HepG2 (cell line): ENCODE results near the gene HELB. TPM values are rescaled to one million over a fixed set of nuclear protein-coding genes. Genes with fewer than 3 reads are reported as not detected.

Experiments
- ATAC-seq: fragments of 200-7000 bp; cut with Tn5 transposase; 3 replicates; pipeline ENCODE4 v1.9.1; 2020; ENCODE audit warnings: mild to moderate bottlenecking, moderate library complexity
- BruUV-seq: library from RNA; stranded (reverse); fragments of 400-500 nt; replicated peaks from 2 replicates; lab custom pipeline; 2021; lab: Mats Ljungman, UMichigan
- CTCF ChIA-PET: fragments of 300-600 bp; formaldehyde crosslinking; extraction: SDS; loops from one replicate; lab custom pipeline; 2021; ENCODE audit warnings: low total read pairs, inconsistent platforms, low intra/inter-chr PET ratio; lab: Yijun Ruan, JAX
- POLR2A ChIA-PET: fragments of 350-600 bp; sonication (Branson Sonifier 250); formaldehyde crosslinking; loops from one replicate; lab custom pipeline; 2020; ENCODE audit warnings: antibody characterized with exemption, inconsistent platforms; lab: Yijun Ruan, JAX
- DNase-seq: peaks from one replicate; pipeline ENCODE4 v3.0.0-alpha.2; 2015; ENCODE audit warnings: low spot score
- FAIRE-seq: peaks from 3 replicates; lab custom pipeline; 2011; peaks lifted over from hg19 to GRCh38; lab: Jason Lieb, UNC
- H2AFZ ChIP-seq: one replicate; pipeline ENCODE4 v1.6.1; 2011; ENCODE audit warnings: low read length, inconsistent platforms
- H3K27ac ChIP-seq: fragments of 300-600 bp; 3 replicates; pipeline ENCODE4 v1.8.0; 2011; ENCODE audit warnings: mixed run types, mild to moderate bottlenecking, mixed read lengths, low read length, inconsistent platforms; ENCODE audit not compliant: insufficient read depth; ENCODE audit errors: extremely low read length
- H3K27me3 ChIP-seq, 2 experiments: fragments of 200-600 bp in 1 of 2; 2 replicates in 1 of 2; 3 replicates in 1 of 2; pipeline versions ENCODE4 v1.6.0 to v1.8.0; 2011; ENCODE audit warnings: low read length in 2 of 2, mild to moderate bottlenecking in 2 of 2, moderate library complexity in 2 of 2, inconsistent platforms in 1 of 2; ENCODE audit not compliant: insufficient read depth in 2 of 2, control insufficient read depth in 1 of 2
- H3K36me3 ChIP-seq, 2 experiments: fragments of 200-600 bp in 1 of 2; replicated peaks in 1 of 2; 2 replicates in 1 of 2; 3 replicates in 1 of 2; pipeline versions ENCODE4 v1.5.1 to v1.8.0; 2011; ENCODE audit warnings: low read length in 2 of 2, inconsistent platforms in 1 of 2; ENCODE audit not compliant: insufficient read depth in 2 of 2, control insufficient read depth in 1 of 2
- H3K4me1 ChIP-seq: 2 replicates; pipeline ENCODE4 v1.5.1; 2012; ENCODE audit warnings: low read length, inconsistent platforms; ENCODE audit not compliant: insufficient read depth
- H3K4me2 ChIP-seq: 2 replicates; pipeline ENCODE4 v1.6.0; 2011; ENCODE audit warnings: low read depth, low read length, inconsistent platforms
- H3K4me3 ChIP-seq, 3 experiments: fragments of 200-600 bp in 1 of 3; sonication (generic), shearing (Covaris generic) in 1 of 3; replicated peaks in 1 of 3; 2 replicates each; pipeline ENCODE4 v1.5.1; 2011 to 2016; ENCODE audit warnings: low read length in 3 of 3, inconsistent platforms in 2 of 3, low read depth in 2 of 3, mild to moderate bottlenecking in 2 of 3, control low read depth in 1 of 3, mixed read lengths in 1 of 3; ENCODE audit not compliant: insufficient read depth in 1 of 3
- H3K79me2 ChIP-seq: one replicate; pipeline ENCODE4 v1.6.1; 2011; ENCODE audit warnings: low read length, inconsistent platforms; ENCODE audit not compliant: insufficient read depth
- H3K9ac ChIP-seq: 2 replicates; pipeline ENCODE4 v1.6.0; 2011; ENCODE audit warnings: mild to moderate bottlenecking, low read depth, low read length, inconsistent platforms; ENCODE audit not compliant: insufficient read depth
- H3K9me3 ChIP-seq: 2 replicates; pipeline ENCODE4 v1.5.1; 2012; ENCODE audit warnings: mild to moderate bottlenecking, low read length
- H4K20me1 ChIP-seq: 2 replicates; pipeline ENCODE4 v1.6.0; 2011; ENCODE audit warnings: inconsistent platforms, mild to moderate bottlenecking, low read length, moderate library complexity; ENCODE audit not compliant: insufficient read depth
- ARNTL ChIP-seq: sonication (generic); formaldehyde crosslinking; IDR thresholded peaks from 2 replicates; pipeline ENCODE4 v1.4.0; 2020; ENCODE audit warnings: mild to moderate bottlenecking, missing genetic modification reagents
- ASH2L ChIP-seq: fragments of 300-600, 200-600 bp; sonication (generic); IDR thresholded peaks from 2 replicates; pipeline ENCODE4 v1.7.0; 2017; ENCODE audit warnings: low read depth, mild to moderate bottlenecking, moderate library complexity, mixed read lengths, low read length; ENCODE audit not compliant: insufficient read length
- CBFB ChIP-seq: sonication (generic); formaldehyde crosslinking; IDR thresholded peaks from 2 replicates; pipeline ENCODE4 v1.4.0; 2020; ENCODE audit warnings: missing genetic modification reagents
- IKZF1 ChIP-seq: fragments of 450-650 bp; IDR thresholded peaks from 2 replicates; pipeline ENCODE4 v1.7.1; 2016
- MAF1 ChIP-seq: sonication (generic); formaldehyde crosslinking; IDR thresholded peaks from 2 replicates; pipeline ENCODE4 v1.5.0; 2020; ENCODE audit warnings: missing genetic modification reagents, borderline replicate concordance
- MBD4 ChIP-seq: IDR thresholded peaks from 2 replicates; pipeline ENCODE4 v1.6.1; 2012; ENCODE audit warnings: low read length, inconsistent platforms, borderline replicate concordance
- NR2F1 ChIP-seq, 2 experiments: fragments of 450-650 bp in 1 of 2; formaldehyde crosslinking in 1 of 2; IDR thresholded peaks; 2 replicates each; pipeline versions ENCODE4 v1.5.0 to v1.6.1; 2016 to 2020; ENCODE audit warnings: mild to moderate bottlenecking in 1 of 2, missing compliant biosample characterization in 1 of 2, missing genetic modification reagents in 1 of 2, moderate library complexity in 1 of 2
- REPIN1 ChIP-seq: sonication (generic); formaldehyde crosslinking; IDR thresholded peaks from 2 replicates; pipeline ENCODE4 v1.8.0; 2022; ENCODE audit warnings: missing genetic modification reagents, low read depth, mild to moderate bottlenecking, borderline replicate concordance
- ZNF724P ChIP-seq: sonication (generic); formaldehyde crosslinking; IDR thresholded peaks from 2 replicates; pipeline ENCODE4 v1.8.0; 2022; ENCODE audit warnings: missing genetic modification reagents, borderline replicate concordance
- WGBS: methylation state at CpG from one replicate; pipeline ENCODE4 v1.1.6; 2017; ENCODE audit warnings: low lambda C conversion rate; 5-methylcytosine and 5-hydroxymethylcytosine counted together
- in situ Hi-C: cut with HindIII; loops from 2 replicates; pipeline ENCODE4 v1.10.0; 2017; ENCODE audit warnings: low pct_unique_long_range_greater_than_20kb; ENCODE audit not compliant: extremely low pct_ligation_motif_present
- intact Hi-C: fragments of 100-400 bp; cut with micrococcal nuclease; formaldehyde crosslinking; loops from one replicate; pipeline ENCODE4 v1.10.0; 2022; ENCODE audit not compliant: unreplicated experiment
- polyA plus RNA-seq, 8 experiments: library from polyadenylated mRNA; depleted of rRNA in 3 of 8; stranded (reverse) in 7 of 8; unstranded in 1 of 8; fragments of >200 nt; fragmentation: Illumina TruSeq in 4 of 8; extraction: Trizol in 4 of 8; gene quantifications; 2 replicates each; pipeline versions ENCODE4 v1.2.1 to v1.2.3, GENCODE V29; 2011 to 2016; ENCODE audit warnings: low read depth in 4 of 8, missing spikeins in 1 of 8, mixed read lengths in 1 of 8; ENCODE audit not compliant: insufficient read depth in 1 of 8
- total RNA-seq, 5 experiments: library from RNA; depleted of rRNA; stranded (reverse); fragments of >200 nt; fragmentation: Illumina TruSeq; extraction: Trizol; gene quantifications; 2 replicates each; pipeline ENCODE4 v1.2.3, GENCODE V29; 2016; ENCODE audit warnings: low read depth in 1 of 5
- TF ChIP-seq, protein P1 (sequence below): sonication (generic); formaldehyde crosslinking; IDR thresholded peaks from 2 replicates; pipeline ENCODE4 v1.4.0; 2020; ENCODE audit warnings: missing genetic modification reagents
- TF ChIP-seq, protein P2 (sequence below): IDR thresholded peaks from 2 replicates; pipeline ENCODE4 v1.6.1; 2016; ENCODE audit warnings: low read depth, control low read depth
- TF ChIP-seq, protein P3 (sequence below): sonication (generic); formaldehyde crosslinking; IDR thresholded peaks from 2 replicates; pipeline ENCODE4 v1.5.1; 2020; ENCODE audit warnings: missing genetic modification reagents, mild to moderate bottlenecking, borderline replicate concordance
- TF ChIP-seq, protein P4 (sequence below): IDR thresholded peaks from 2 replicates; pipeline ENCODE4 v1.6.1; 2018; ENCODE audit warnings: missing genetic modification reagents, mild to moderate bottlenecking, missing compliant biosample characterization
- TF ChIP-seq, protein P5 (sequence below): sonication (generic); formaldehyde crosslinking; IDR thresholded peaks from 2 replicates; pipeline ENCODE4 v1.4.0; 2020; ENCODE audit warnings: missing genetic modification reagents, borderline replicate concordance

HELB gene
- total and polyA plus RNA-seq, 2 of the 13 experiments (the other 11 are each of a cell fraction or from before 2014, with no cell fraction given), result 1.7 to 3.7 TPM

DNA sequence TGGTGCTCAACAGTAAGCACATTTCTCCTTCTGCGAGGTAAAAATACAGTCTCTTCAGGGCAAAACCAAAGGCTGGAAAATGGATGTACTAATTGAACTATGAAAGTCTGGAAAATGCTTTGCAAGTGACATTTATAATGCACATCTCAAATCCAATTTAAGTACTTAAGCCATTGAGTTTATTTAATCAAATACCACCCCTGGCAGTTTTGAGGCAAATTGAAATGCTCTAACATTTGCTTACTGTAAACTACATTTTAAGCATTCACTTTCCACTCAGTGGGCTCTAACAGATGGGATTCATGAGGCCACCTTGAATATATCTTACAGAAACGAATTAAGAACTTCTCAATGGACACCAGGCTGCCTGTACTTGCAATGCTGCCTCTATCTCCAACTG, 69.7 kb downstream of the HELB start (continued):
- TF ChIP-seq, protein P1, sequence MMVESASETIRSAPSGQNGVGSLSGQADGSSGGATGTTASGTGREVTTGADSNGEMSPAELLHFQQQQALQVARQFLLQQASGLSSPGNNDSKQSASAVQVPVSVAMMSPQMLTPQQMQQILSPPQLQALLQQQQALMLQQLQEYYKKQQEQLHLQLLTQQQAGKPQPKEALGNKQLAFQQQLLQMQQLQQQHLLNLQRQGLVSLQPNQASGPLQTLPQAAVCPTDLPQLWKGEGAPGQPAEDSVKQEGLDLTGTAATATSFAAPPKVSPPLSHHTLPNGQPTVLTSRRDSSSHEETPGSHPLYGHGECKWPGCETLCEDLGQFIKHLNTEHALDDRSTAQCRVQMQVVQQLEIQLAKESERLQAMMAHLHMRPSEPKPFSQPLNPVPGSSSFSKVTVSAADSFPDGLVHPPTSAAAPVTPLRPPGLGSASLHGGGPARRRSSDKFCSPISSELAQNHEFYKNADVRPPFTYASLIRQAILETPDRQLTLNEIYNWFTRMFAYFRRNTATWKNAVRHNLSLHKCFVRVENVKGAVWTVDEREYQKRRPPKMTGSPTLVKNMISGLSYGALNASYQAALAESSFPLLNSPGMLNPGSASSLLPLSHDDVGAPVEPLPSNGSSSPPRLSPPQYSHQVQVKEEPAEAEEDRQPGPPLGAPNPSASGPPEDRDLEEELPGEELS (CRISPR knock-in tag), result no peak
- TF ChIP-seq, protein P2, sequence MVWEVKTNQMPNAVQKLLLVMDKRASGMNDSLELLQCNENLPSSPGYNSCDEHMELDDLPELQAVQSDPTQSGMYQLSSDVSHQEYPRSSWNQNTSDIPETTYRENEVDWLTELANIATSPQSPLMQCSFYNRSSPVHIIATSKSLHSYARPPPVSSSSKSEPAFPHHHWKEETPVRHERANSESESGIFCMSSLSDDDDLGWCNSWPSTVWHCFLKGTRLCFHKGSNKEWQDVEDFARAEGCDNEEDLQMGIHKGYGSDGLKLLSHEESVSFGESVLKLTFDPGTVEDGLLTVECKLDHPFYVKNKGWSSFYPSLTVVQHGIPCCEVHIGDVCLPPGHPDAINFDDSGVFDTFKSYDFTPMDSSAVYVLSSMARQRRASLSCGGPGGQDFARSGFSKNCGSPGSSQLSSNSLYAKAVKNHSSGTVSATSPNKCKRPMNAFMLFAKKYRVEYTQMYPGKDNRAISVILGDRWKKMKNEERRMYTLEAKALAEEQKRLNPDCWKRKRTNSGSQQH, result no peak
- TF ChIP-seq IKZF1, result no peak

DNA sequence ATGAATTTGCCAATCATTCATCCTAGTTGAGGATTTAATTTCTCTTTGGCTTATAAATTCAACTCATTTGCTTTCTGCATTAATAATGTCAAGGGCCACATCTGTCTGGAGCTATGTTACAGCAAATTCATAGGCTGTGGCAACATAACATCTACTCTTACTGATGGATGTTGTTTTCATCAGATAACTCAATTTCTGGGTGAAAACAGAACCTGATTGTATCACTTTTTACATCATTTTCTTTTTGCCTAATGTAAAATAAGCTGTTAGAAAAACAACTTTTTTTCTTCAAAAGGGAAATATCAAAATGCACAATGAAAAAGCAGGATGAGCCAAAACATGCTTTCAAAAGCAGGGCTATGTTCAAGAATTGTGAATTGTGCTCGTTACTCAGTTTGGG, 73.3 kb downstream of the HELB start:
- H4K20me1 ChIP-seq, result no peaks in the 10 kb centered on the region
- H3K36me3 ChIP-seq, result no peaks in the 10 kb centered on the region
- H3K79me2 ChIP-seq, result no peaks in the 10 kb centered on the region
- no TSS peak for BruUV-seq
- FAIRE-seq, result no peak
- intact Hi-C loops (no loop called here), in situ Hi-C loops (no loop called here)
- no peaks in the 10 kb centered on the region for H3K4me1 ChIP-seq
- no peak overlapping the region for H3K4me2 ChIP-seq
- WGBS, result 0% methylated on average over 1 of the region's 1 CpG
- no peaks in the 10 kb centered on the region for H3K9me3 ChIP-seq
- no peak overlapping the region for H3K9ac ChIP-seq
- TF ChIP-seq, protein P3, sequence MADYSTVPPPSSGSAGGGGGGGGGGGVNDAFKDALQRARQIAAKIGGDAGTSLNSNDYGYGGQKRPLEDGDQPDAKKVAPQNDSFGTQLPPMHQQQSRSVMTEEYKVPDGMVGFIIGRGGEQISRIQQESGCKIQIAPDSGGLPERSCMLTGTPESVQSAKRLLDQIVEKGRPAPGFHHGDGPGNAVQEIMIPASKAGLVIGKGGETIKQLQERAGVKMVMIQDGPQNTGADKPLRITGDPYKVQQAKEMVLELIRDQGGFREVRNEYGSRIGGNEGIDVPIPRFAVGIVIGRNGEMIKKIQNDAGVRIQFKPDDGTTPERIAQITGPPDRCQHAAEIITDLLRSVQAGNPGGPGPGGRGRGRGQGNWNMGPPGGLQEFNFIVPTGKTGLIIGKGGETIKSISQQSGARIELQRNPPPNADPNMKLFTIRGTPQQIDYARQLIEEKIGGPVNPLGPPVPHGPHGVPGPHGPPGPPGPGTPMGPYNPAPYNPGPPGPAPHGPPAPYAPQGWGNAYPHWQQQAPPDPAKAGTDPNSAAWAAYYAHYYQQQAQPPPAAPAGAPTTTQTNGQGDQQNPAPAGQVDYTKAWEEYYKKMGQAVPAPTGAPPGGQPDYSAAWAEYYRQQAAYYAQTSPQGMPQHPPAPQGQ, result no peak
- TF ChIP-seq ARNTL (CRISPR knock-in tag) (no peak), MAF1 (no peak), ZNF724P (CRISPR knock-in tag) (no peak), MBD4 (no peak), CBFB (CRISPR knock-in tag) (no peak), REPIN1 (CRISPR knock-in tag) (no peak), ASH2L (no peak), NR2F1 (CRISPR knock-in tag; IDR thresholded peaks at IDR 0.05) (no peak)
- TF ChIP-seq, protein P4, sequence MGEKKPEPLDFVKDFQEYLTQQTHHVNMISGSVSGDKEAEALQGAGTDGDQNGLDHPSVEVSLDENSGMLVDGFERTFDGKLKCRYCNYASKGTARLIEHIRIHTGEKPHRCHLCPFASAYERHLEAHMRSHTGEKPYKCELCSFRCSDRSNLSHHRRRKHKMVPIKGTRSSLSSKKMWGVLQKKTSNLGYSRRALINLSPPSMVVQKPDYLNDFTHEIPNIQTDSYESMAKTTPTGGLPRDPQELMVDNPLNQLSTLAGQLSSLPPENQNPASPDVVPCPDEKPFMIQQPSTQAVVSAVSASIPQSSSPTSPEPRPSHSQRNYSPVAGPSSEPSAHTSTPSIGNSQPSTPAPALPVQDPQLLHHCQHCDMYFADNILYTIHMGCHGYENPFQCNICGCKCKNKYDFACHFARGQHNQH (CRISPR knock-in tag), result no peak
- TF ChIP-seq, protein P5, sequence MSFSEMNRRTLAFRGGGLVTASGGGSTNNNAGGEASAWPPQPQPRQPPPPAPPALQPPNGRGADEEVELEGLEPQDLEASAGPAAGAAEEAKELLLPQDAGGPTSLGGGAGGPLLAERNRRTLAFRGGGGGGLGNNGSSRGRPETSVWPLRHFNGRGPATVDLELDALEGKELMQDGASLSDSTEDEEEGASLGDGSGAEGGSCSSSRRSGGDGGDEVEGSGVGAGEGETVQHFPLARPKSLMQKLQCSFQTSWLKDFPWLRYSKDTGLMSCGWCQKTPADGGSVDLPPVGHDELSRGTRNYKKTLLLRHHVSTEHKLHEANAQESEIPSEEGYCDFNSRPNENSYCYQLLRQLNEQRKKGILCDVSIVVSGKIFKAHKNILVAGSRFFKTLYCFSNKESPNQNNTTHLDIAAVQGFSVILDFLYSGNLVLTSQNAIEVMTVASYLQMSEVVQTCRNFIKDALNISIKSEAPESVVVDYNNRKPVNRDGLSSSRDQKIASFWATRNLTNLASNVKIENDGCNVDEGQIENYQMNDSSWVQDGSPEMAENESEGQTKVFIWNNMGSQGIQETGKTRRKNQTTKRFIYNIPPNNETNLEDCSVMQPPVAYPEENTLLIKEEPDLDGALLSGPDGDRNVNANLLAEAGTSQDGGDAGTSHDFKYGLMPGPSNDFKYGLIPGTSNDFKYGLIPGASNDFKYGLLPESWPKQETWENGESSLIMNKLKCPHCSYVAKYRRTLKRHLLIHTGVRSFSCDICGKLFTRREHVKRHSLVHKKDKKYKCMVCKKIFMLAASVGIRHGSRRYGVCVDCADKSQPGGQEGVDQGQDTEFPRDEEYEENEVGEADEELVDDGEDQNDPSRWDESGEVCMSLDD (CRISPR knock-in tag), result no peak
- no peak for DNase-seq
- H3K4me3 ChIP-seq, result no peak overlapping the region
- H3K27me3 ChIP-seq, result peaks cover 1 to 6% of the 10 kb centered on the region in 2 experiments; a peak in 1 of 5 replicates
- ChIA-PET CTCF (no interaction called here), POLR2A (no interaction called here)
- no peak overlapping the region for H2AFZ ChIP-seq
- no peak for ATAC-seq
- no peak overlapping the region for H3K27ac ChIP-seq
